ENCODE data around the gene C11orf21.

- TF ChIP-seq, protein P1, sequence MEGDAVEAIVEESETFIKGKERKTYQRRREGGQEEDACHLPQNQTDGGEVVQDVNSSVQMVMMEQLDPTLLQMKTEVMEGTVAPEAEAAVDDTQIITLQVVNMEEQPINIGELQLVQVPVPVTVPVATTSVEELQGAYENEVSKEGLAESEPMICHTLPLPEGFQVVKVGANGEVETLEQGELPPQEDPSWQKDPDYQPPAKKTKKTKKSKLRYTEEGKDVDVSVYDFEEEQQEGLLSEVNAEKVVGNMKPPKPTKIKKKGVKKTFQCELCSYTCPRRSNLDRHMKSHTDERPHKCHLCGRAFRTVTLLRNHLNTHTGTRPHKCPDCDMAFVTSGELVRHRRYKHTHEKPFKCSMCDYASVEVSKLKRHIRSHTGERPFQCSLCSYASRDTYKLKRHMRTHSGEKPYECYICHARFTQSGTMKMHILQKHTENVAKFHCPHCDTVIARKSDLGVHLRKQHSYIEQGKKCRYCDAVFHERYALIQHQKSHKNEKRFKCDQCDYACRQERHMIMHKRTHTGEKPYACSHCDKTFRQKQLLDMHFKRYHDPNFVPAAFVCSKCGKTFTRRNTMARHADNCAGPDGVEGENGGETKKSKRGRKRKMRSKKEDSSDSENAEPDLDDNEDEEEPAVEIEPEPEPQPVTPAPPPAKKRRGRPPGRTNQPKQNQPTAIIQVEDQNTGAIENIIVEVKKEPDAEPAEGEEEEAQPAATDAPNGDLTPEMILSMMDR (optimal IDR thresholded peaks at IDR 0.05 in 1 of 3, IDR thresholded peaks at IDR 0.05 in 1 of 3, conservative IDR thresholded peaks at IDR 0.05 in 1 of 3; ENCODE audit: extremely low read depth in 1 of 3, insufficient read depth in 2 of 3, low read length in 3 of 3) = no peak
- no peak for TF ChIP-seq EZH2 (IDR thresholded peaks at IDR 0.05; ENCODE audit: low read length)
Observed at GRCh38 chr11:2314136-2314524, 12.4 kb upstream of the C11orf21 start.
